Chondrocyte (in vitro differentiated cells): ENCODE results near the gene TMEM200C. TPM values are rescaled to one million over a fixed set of nuclear protein-coding genes. Genes with fewer than 3 reads are reported as not detected.
A peak's percentile ranks its signal among the peaks of the same experiment; 100 is the strongest.

Experiments
- DNase-seq: peaks from one replicate; pipeline ENCODE4 v3.0.0; 2021; ENCODE audit warnings: mixed read lengths, low spot score
- H3K27ac Mint-ChIP-seq: one replicate; pipeline ENCODE4 v1.8.0; 2021; ENCODE audit warnings: mild to moderate bottlenecking, moderate library complexity, mixed read lengths; ENCODE audit not compliant: unreplicated experiment
- H3K27me3 Mint-ChIP-seq: 2 replicates; pipeline ENCODE4 v1.8.0; 2021; ENCODE audit warnings: low read depth, mixed read lengths
- H3K36me3 Mint-ChIP-seq: 2 replicates; pipeline ENCODE4 v1.8.0; 2021; ENCODE audit warnings: low read depth, mixed read lengths
- H3K4me1 Mint-ChIP-seq: 2 replicates; pipeline ENCODE4 v1.8.0; 2021; ENCODE audit warnings: low read depth, mild to moderate bottlenecking, mixed read lengths
- H3K4me3 Mint-ChIP-seq: one replicate; pipeline ENCODE4 v1.8.0; 2021; ENCODE audit warnings: mild to moderate bottlenecking, moderate library complexity, mixed read lengths; ENCODE audit not compliant: unreplicated experiment
- H3K9me3 Mint-ChIP-seq: 2 replicates; pipeline ENCODE4 v1.8.0; 2021; ENCODE audit warnings: low read depth, mixed read lengths
- total RNA-seq: library from RNA; stranded (reverse); gene quantifications from 3 replicates; pipeline ENCODE4 v1.2.1, GENCODE V29; 2021
- TF ChIP-seq, protein P1 (sequence below): fragments of 200-600 bp; sonication (generic); IDR thresholded peaks from 2 replicates; pipeline ENCODE4 v1.5.0; 2021; ENCODE audit warnings: antibody characterized with exemption, mild to moderate bottlenecking, moderate library complexity

TMEM200C gene
- total RNA-seq, 1 donor from 2014 or later: 5.8 TPM

DNA sequence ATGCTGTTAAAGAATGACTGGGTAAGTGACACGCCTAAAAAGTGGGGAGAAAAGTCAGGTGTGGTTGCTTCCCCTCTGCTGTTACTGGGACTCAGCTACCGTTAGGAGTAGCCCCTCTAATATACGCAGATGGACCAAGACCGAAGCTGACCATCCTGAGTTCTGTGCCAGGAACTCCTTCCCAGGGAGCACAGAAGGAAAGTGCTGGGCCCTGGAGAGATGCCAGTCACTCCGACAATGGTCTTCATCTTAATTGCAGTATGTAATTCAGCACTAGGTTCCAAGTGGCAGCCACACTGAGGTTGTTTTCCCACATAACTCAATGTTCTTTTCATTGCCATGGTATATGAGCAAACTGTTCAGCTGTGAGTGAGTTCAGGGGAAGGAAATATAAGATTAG is 19.6 kb upstream of the TMEM200C start:
- Mint-ChIP-seq H3K4me1 (peaks cover 2% of the 10 kb centered on the region), H3K27me3 (no peaks in the 10 kb centered on the region), H3K27ac (no peak overlapping the region), H3K9me3 (no peaks in the 10 kb centered on the region), H3K36me3 (peaks cover under 1% of the 10 kb centered on the region), H3K4me3 (no peak overlapping the region)
- DNase-seq: no peak
- TF ChIP-seq, protein P1, sequence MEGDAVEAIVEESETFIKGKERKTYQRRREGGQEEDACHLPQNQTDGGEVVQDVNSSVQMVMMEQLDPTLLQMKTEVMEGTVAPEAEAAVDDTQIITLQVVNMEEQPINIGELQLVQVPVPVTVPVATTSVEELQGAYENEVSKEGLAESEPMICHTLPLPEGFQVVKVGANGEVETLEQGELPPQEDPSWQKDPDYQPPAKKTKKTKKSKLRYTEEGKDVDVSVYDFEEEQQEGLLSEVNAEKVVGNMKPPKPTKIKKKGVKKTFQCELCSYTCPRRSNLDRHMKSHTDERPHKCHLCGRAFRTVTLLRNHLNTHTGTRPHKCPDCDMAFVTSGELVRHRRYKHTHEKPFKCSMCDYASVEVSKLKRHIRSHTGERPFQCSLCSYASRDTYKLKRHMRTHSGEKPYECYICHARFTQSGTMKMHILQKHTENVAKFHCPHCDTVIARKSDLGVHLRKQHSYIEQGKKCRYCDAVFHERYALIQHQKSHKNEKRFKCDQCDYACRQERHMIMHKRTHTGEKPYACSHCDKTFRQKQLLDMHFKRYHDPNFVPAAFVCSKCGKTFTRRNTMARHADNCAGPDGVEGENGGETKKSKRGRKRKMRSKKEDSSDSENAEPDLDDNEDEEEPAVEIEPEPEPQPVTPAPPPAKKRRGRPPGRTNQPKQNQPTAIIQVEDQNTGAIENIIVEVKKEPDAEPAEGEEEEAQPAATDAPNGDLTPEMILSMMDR: no peak

DNA sequence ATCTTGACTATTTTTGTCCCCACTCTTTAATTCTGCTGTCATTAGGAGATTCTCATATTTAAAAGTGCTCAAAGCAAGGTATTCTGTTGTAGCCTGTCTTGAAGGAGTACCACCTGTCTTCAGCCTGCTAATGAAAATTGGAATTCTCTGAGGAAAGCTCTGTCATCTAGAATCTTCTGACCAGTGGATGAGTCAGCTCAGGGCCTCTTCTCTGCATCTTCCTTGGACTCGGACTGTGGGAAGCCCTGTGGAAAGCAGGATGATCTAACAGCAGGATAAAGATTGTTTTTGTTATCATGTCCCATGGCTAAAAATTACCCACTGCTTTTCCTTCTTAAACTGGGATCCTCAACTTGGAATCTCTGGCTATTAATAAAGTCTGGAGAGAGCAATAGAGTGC is 18.7 kb upstream of the TMEM200C start:
- Mint-ChIP-seq H3K9me3 (no peaks in the 10 kb centered on the region), H3K4me1 (peaks cover 6% of the 10 kb centered on the region), H3K36me3 (peaks cover 2% of the 10 kb centered on the region), H3K27ac (no peak overlapping the region), H3K27me3 (no peaks in the 10 kb centered on the region), H3K4me3 (no peak overlapping the region)
- no peak for DNase-seq
- TF ChIP-seq, protein P1: no peak

DNA sequence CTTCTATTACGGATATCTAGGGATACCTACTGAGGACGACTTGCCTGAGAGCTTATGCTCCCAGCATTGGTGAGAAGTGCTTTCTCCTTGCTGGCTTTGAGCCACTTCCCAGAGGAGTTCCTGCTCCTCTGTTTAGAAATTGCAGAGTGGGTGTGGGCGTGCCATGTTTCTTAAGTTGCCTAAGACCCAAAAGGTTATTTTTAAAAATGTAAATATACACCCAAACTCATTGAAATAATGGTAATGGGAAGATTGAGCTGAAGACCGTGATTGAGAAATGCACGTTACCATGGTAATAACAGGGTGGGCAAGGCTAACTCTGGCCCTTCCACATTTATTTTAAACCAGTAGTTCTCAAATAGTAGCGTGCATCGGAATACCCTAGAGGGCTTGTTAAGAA is 17.2 kb upstream of the TMEM200C start:
- H3K27me3 Mint-ChIP-seq: no peaks in the 10 kb centered on the region
- peaks cover 2% of the 10 kb centered on the region for H3K36me3 Mint-ChIP-seq
- H3K9me3 Mint-ChIP-seq: no peaks in the 10 kb centered on the region
- TF ChIP-seq, protein P1: no peak
- H3K4me3 Mint-ChIP-seq: no peak overlapping the region
- DNase-seq: no peak
- H3K4me1 Mint-ChIP-seq: peaks cover 9% of the 10 kb centered on the region
- no peak overlapping the region for H3K27ac Mint-ChIP-seq

DNA sequence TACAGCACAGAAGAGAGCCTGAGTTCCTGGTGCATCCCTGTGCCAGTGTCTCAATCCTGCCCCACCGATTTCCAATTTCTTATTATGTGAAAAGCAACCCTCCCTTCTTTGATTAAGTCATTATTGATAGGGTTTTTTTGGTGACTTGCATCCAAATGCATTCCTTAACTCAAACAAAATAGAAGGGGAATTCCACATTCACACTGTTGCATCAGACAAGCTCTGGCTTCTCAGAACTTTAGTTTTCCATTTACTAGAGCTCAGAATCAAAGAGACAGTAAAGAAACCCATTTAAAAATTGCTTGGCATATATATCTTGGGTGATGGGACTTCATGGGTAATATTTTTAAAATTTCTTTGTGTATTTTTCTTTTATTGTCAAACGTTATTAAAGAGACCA is 13.8 kb upstream of the TMEM200C start:
- no peaks in the 10 kb centered on the region for H3K9me3 Mint-ChIP-seq
- DNase-seq: no peak
- peaks cover 9% of the 10 kb centered on the region for H3K4me1 Mint-ChIP-seq
- H3K27me3 Mint-ChIP-seq: no peaks in the 10 kb centered on the region
- H3K4me3 Mint-ChIP-seq: no peak overlapping the region
- H3K36me3 Mint-ChIP-seq: peaks cover 2% of the 10 kb centered on the region
- TF ChIP-seq, protein P1: no peak
- peak overlapping the region; percentile 60 for H3K27ac Mint-ChIP-seq

DNA sequence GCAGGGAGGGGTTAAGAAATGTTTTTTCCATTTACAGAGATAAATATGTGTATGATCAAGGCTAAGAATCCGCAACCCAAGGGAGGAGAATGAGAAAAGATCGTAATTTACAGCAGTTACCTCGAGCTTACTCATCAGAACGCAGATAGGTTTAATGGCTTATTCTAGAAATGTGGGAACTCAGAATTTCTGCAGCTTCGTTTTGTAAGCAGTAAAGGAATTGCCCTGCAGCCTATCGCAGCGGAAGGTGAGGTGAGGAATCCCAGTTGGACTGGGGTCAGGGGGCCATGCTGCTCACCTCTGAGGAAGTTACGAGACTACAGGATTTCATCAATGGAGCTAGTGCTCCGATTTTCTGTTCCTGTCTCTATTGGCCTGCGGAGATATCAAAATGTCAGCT is 8.1 kb upstream of the TMEM200C start:
- Mint-ChIP-seq H3K4me3 (no peak overlapping the region), H3K27ac (no peak overlapping the region), H3K9me3 (no peaks in the 10 kb centered on the region), H3K36me3 (no peaks in the 10 kb centered on the region), H3K4me1 (peaks cover 9% of the 10 kb centered on the region), H3K27me3 (no peaks in the 10 kb centered on the region)
- DNase-seq: no peak
- TF ChIP-seq, protein P1: no peak
